OCI-LY7 (cell line): ENCODE data around the gene SUSD5. TPM values are rescaled to one million over a fixed set of nuclear protein-coding genes. Genes with fewer than 3 reads are reported as not detected.

ENCODE experiments used
- BruUV-seq: library from RNA; stranded (reverse); fragments of 400-500 nt; replicated peaks from 2 replicates; lab custom pipeline; 2021; lab: Mats Ljungman, UMichigan
- CTCF ChIA-PET: fragments of 300-600 bp; sonication (Branson Sonifier 250); formaldehyde crosslinking; loops from one replicate; lab custom pipeline; 2022; ENCODE audit warnings: antibody characterized with exemption; ENCODE audit not compliant: unreplicated experiment; lab: Charles Lee
- POLR2A ChIA-PET: fragments of 300-600 bp; sonication (Branson Sonifier 250); formaldehyde crosslinking; loops from one replicate; lab custom pipeline; 2022; ENCODE audit warnings: antibody characterized with exemption; lab: Charles Lee
- DNase-seq: peaks from one replicate; pipeline ENCODE4 v3.0.0-alpha.2; 2015; ENCODE audit warnings: low spot score
- H2AFZ ChIP-seq: fragments of 200-600 bp; sonication (generic), shearing (Covaris generic); 2 replicates; pipeline ENCODE4 v1.6.1; 2014; ENCODE audit warnings: mild to moderate bottlenecking, antibody characterized with exemption, low read length, moderate library complexity
- H3K27ac ChIP-seq: fragments of 200-600 bp; sonication (generic); 2 replicates; pipeline ENCODE4 v1.5.1; 2014; ENCODE audit warnings: mixed run types, low read depth, mild to moderate bottlenecking, moderate library complexity, low read length, inconsistent platforms; ENCODE audit not compliant: poor library complexity, severe bottlenecking
- H3K36me3 ChIP-seq: fragments of 200-600 bp; sonication (generic); 2 replicates; pipeline ENCODE4 v1.6.1; 2014; ENCODE audit warnings: mild to moderate bottlenecking, antibody characterized with exemption, low read length, moderate library complexity, mixed read lengths; ENCODE audit not compliant: insufficient read depth
- H3K4me1 ChIP-seq: fragments of 200-600 bp; sonication (generic); 2 replicates; pipeline ENCODE4 v1.5.1; 2014; ENCODE audit warnings: mild to moderate bottlenecking, low read length; ENCODE audit not compliant: insufficient read depth, poor library complexity, severe bottlenecking
- H3K4me2 ChIP-seq: fragments of 200-600 bp; sonication (generic); 2 replicates; pipeline ENCODE4 v1.6.1; 2014; ENCODE audit warnings: mild to moderate bottlenecking, low read length
- H3K4me3 ChIP-seq: fragments of 200-600 bp; sonication (generic); 2 replicates; pipeline ENCODE4 v1.5.1; 2014; ENCODE audit warnings: mild to moderate bottlenecking, low read depth, low read length; ENCODE audit not compliant: poor library complexity, severe bottlenecking
- H3K79me2 ChIP-seq: fragments of 200-600 bp; sonication (generic); 2 replicates; pipeline ENCODE4 v1.6.1; 2016; ENCODE audit warnings: low read depth, mild to moderate bottlenecking, low read length, moderate library complexity, mixed read lengths; ENCODE audit not compliant: insufficient read depth
- H3K9me2 ChIP-seq: fragments of 200-600 bp; sonication (generic); 2 replicates; pipeline ENCODE4 v1.6.1; 2016; ENCODE audit warnings: mild to moderate bottlenecking, low read length, mixed read lengths; ENCODE audit not compliant: insufficient read depth
- H3K9me3 ChIP-seq: fragments of 200-600 bp; sonication (generic); 2 replicates; pipeline ENCODE4 v1.6.1; 2014; ENCODE audit warnings: mild to moderate bottlenecking, mixed run types, low read length, mixed read lengths
- H4K20me1 ChIP-seq: fragments of 200-600 bp; sonication (generic); 2 replicates; pipeline ENCODE4 v1.6.1; 2014; ENCODE audit warnings: mild to moderate bottlenecking, antibody characterized with exemption, low read length, moderate library complexity, mixed read lengths; ENCODE audit not compliant: insufficient read depth
- EZH2phosphoT487 ChIP-seq: fragments of 200-600 bp; sonication (generic); IDR thresholded peaks from 2 replicates; pipeline ENCODE4 v1.6.1; 2018; ENCODE audit warnings: low read depth, borderline replicate concordance, mild to moderate bottlenecking, mixed run types, antibody characterized with exemption, low read length, moderate library complexity, mixed read lengths
- intact Hi-C: fragments of 100-400 bp; cut with micrococcal nuclease; formaldehyde crosslinking; loops from one replicate; pipeline ENCODE4 v1.10.0; 2022; ENCODE audit not compliant: unreplicated experiment
- total RNA-seq, 2 experiments: library from RNA; depleted of rRNA in 1 of 2; stranded (reverse); fragments of >200 nt in 1 of 2; shearing (Covaris generic) in 1 of 2; gene quantifications; 2 replicates each; pipeline ENCODE4 v1.2.3, GENCODE V29; 2014 to 2022
- TF ChIP-seq, protein P1 (sequence below): fragments of 200-600 bp; sonication (generic); conservative IDR thresholded peaks from 2 replicates; pipeline ENCODE4 v1.5.1; 2014; ENCODE audit warnings: mild to moderate bottlenecking, antibody characterized with exemption, low read length, moderate library complexity, mixed read lengths

The SUSD5 gene
- total RNA-seq, 2 experiments from 2014 or later, result not detected

DNA sequence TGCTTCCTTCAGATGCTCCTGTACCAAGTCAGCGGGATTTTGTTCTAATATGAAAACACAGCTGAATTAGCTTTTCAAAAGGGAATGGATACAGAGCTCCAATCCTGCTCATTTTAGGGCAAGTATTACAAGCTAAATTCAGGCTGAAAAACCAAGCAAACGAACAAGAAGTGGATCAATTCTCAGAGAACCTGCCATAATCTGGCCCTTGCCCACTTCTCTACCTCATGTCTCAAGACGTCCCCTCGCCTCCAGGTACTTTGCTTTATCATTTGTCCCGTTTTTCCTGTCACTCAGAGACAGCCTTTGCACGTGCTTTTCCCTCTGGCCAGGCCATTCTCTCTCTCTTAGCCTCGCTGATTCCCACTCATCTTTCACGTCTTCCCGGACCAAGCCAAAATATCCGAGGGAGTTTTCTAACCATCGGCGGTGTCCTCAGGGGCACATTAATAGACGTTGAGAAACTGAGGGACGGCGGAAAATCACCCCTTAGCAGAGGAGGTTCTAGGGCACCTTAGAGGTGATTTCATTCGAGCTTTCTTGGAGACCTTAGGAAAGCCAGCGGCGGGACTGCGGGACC is 654 bp downstream of the SUSD5 start:
- no peak for DNase-seq
- Histone ChIP-seq H3K27ac (no peak overlapping the region), H3K36me3 (no peaks in the 10 kb centered on the region), H3K4me3 (no peak overlapping the region), H2AFZ (no peak overlapping the region), H4K20me1 (no peaks in the 10 kb centered on the region), H3K79me2 (no peaks in the 10 kb centered on the region), H3K9me2 (no peaks in the 10 kb centered on the region), H3K4me1 (no peaks in the 10 kb centered on the region), H3K9me3 (no peaks in the 10 kb centered on the region), H3K4me2 (no peak overlapping the region)
- ChIA-PET POLR2A (interaction anchor here (0.5 to 0.6 kb wide), 2 partner anchors 463 to 613 kb away, joined by 3 to 4 read pairs; no protein-coding TSS in a partner anchor), CTCF (no interaction called here)
- TF ChIP-seq, protein P1, sequence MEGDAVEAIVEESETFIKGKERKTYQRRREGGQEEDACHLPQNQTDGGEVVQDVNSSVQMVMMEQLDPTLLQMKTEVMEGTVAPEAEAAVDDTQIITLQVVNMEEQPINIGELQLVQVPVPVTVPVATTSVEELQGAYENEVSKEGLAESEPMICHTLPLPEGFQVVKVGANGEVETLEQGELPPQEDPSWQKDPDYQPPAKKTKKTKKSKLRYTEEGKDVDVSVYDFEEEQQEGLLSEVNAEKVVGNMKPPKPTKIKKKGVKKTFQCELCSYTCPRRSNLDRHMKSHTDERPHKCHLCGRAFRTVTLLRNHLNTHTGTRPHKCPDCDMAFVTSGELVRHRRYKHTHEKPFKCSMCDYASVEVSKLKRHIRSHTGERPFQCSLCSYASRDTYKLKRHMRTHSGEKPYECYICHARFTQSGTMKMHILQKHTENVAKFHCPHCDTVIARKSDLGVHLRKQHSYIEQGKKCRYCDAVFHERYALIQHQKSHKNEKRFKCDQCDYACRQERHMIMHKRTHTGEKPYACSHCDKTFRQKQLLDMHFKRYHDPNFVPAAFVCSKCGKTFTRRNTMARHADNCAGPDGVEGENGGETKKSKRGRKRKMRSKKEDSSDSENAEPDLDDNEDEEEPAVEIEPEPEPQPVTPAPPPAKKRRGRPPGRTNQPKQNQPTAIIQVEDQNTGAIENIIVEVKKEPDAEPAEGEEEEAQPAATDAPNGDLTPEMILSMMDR, result no peak
- no peak for TF ChIP-seq EZH2phosphoT487
- intact Hi-C loops, result no loop called here
- no TSS peak for BruUV-seq

DNA sequence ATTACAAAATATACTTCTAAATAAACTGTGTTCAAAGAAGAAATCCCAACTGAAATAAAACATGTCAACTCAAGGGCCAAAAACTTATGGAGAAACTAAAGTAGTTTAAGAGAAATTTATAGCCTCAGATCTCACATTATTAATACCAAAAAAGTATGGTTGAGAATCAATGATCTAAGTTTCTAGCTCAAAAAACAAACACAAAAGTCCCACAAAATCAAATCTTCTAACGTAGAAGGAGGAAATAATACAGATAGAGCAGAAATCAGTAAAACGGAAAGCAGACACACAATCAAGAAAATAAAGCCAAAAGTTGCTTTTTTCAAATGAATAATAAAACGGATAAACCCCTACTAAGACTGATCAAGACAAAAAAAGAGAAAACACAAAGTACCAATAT is 2.9 kb downstream of the SUSD5 start:
- intact Hi-C loops, result no loop called here

DNA sequence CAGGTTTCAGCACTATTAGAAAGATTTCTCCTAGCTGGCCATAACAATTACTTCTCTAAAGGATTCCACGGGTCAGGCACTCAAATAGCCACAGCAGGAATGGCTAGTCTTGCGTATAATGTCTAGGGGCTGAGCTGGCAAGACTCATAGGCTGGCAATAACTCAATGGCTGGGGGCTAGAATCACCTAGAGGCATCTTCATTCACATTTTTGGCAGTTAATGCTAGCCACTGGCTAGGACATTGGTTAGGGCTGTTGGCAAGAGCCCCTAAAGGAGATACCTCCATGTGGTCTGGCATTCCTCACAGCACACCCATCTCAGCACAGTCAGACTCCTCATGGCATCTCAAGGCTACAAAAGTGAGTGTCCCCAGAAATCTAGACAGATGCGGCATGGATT is 6.2 kb downstream of the SUSD5 start:
- H3K4me3 ChIP-seq, result no peak overlapping the region
- no peak for TF ChIP-seq EZH2phosphoT487
- TF ChIP-seq, protein P1, result no peak
- no peak for DNase-seq
- BruUV-seq, result no TSS peak
- no peak overlapping the region for H3K4me2 ChIP-seq
- H3K79me2 ChIP-seq, result no peaks in the 10 kb centered on the region
- H3K27ac ChIP-seq, result no peak overlapping the region
- POLR2A ChIA-PET, result no interaction called here
- H3K36me3 ChIP-seq, result no peaks in the 10 kb centered on the region
- H2AFZ ChIP-seq, result no peak overlapping the region
- intact Hi-C loops, result no loop called here
- no peaks in the 10 kb centered on the region for H4K20me1 ChIP-seq
- H3K9me3 ChIP-seq, result 0 out of 2 replicates have a peak, but pooled peaks cover 3% of the 10 kb centered on the region
- H3K9me2 ChIP-seq, result no peaks in the 10 kb centered on the region
- CTCF ChIA-PET, result no interaction called here
- H3K4me1 ChIP-seq, result no peaks in the 10 kb centered on the region

More for the DNA sequence above, 2.9 kb downstream of the SUSD5 start:
- Histone ChIP-seq H3K4me3 (no peak overlapping the region), H3K79me2 (no peaks in the 10 kb centered on the region), H3K9me3 (no peaks in the 10 kb centered on the region), H2AFZ (no peak overlapping the region), H3K9me2 (no peaks in the 10 kb centered on the region), H3K36me3 (no peaks in the 10 kb centered on the region), H4K20me1 (no peaks in the 10 kb centered on the region), H3K27ac (no peak overlapping the region), H3K4me1 (no peaks in the 10 kb centered on the region), H3K4me2 (no peak overlapping the region)
- no peak for DNase-seq
- ChIA-PET POLR2A (interaction anchor here (0.9 to 1.2 kb wide), 3 partner anchors 8 to 1032 kb away, joined by 3 read pairs; no protein-coding TSS in a partner anchor), CTCF (no interaction called here)
- no TSS peak for BruUV-seq
- TF ChIP-seq EZH2phosphoT487, result no peak
- TF ChIP-seq, protein P1, result no peak
